Epithelial cell of proximal tubule (primary cell): ENCODE results near the gene GCDH. TPM values are rescaled to one million over a fixed set of nuclear protein-coding genes. Genes with fewer than 3 reads are reported as not detected.
A peak's percentile ranks its signal among the peaks of the same experiment; 100 is the strongest.

Source experiments
- DNase-seq: peaks from one replicate; pipeline ENCODE4 v3.0.0-alpha.2; 2011; ENCODE audit warnings: low read depth
- H3K4me3 ChIP-seq: 2 replicates; pipeline ENCODE4 v1.5.1; 2011; ENCODE audit warnings: low read depth, mild to moderate bottlenecking, low read length
- CTCF ChIP-seq: conservative IDR thresholded peaks from 2 replicates; pipeline ENCODE4 v1.5.1; 2012; ENCODE audit warnings: low read depth, mild to moderate bottlenecking, low read length
- total RNA-seq: library from RNA; depleted of rRNA; stranded (reverse); fragments of >200 nt; gene quantifications from 2 replicates; pipeline ENCODE4 v1.2.3, GENCODE V29; 2015

The GCDH gene
- total RNA-seq, 1 donor from 2014 or later = 43.4 TPM

- TF ChIP-seq CTCF = no peak
- no peak for DNase-seq
- H3K4me3 ChIP-seq = peak overlapping the region; percentile 86
These were observed 627 bp downstream of the GCDH start for GRCh38 chr19:12891553-12892021.

- TF ChIP-seq CTCF = no peak
- no peak for DNase-seq
- no peak overlapping the region for H3K4me3 ChIP-seq
These were observed 2.6 kb downstream of the GCDH start for GRCh38 chr19:12893582-12893981.

GRCh38 chr19:12896460-12896859 is 5.5 kb downstream of the GCDH start:
- no peak overlapping the region for H3K4me3 ChIP-seq
- DNase-seq = no peak
- no peak for TF ChIP-seq CTCF

- TF ChIP-seq CTCF = no peak
- no peak for DNase-seq
- no peak overlapping the region for H3K4me3 ChIP-seq
These were observed 9.0 kb downstream of the GCDH start for GRCh38 chr19:12899891-12900518.

GRCh38 chr19:12907166-12907565 is 16.2 kb downstream of the GCDH start:
- no peak for DNase-seq
- TF ChIP-seq CTCF = no peak
- no peak overlapping the region for H3K4me3 ChIP-seq

GRCh38 chr19:12912571-12912970 is 21.6 kb downstream of the GCDH start:
- TF ChIP-seq CTCF = no peak
- no peak overlapping the region for H3K4me3 ChIP-seq
- DNase-seq = no peak

GRCh38 chr19:12913011-12913561 is 22.1 kb downstream of the GCDH start:
- TF ChIP-seq CTCF = no peak
- H3K4me3 ChIP-seq = no peak overlapping the region
- no peak for DNase-seq
